ENCODE measurements around the gene HDAC9.

GRCh38 chr7:18572154-18572553 lies 76.6 kb downstream of the HDAC9 start:
- TF ChIP-seq SIN3A (IDR thresholded peaks at IDR 0.05; ENCODE audit: low read depth) (no peak), POLR2A (IDR thresholded peaks at IDR 0.05; ENCODE audit: borderline replicate concordance, extremely low read depth, insufficient read depth, insufficient read length) (no peak), ELF1 (IDR thresholded peaks at IDR 0.05; ENCODE audit: borderline replicate concordance, low read depth) (no peak), CTCF (IDR thresholded peaks at IDR 0.05 in 2 of 3, conservative IDR thresholded peaks at IDR 0.05 in 1 of 3; ENCODE audit: borderline replicate concordance in 1 of 3, insufficient read depth in 1 of 3, low read depth in 2 of 3, low read length in 2 of 3) (no peak)
- TF ChIP-seq, protein P1, sequence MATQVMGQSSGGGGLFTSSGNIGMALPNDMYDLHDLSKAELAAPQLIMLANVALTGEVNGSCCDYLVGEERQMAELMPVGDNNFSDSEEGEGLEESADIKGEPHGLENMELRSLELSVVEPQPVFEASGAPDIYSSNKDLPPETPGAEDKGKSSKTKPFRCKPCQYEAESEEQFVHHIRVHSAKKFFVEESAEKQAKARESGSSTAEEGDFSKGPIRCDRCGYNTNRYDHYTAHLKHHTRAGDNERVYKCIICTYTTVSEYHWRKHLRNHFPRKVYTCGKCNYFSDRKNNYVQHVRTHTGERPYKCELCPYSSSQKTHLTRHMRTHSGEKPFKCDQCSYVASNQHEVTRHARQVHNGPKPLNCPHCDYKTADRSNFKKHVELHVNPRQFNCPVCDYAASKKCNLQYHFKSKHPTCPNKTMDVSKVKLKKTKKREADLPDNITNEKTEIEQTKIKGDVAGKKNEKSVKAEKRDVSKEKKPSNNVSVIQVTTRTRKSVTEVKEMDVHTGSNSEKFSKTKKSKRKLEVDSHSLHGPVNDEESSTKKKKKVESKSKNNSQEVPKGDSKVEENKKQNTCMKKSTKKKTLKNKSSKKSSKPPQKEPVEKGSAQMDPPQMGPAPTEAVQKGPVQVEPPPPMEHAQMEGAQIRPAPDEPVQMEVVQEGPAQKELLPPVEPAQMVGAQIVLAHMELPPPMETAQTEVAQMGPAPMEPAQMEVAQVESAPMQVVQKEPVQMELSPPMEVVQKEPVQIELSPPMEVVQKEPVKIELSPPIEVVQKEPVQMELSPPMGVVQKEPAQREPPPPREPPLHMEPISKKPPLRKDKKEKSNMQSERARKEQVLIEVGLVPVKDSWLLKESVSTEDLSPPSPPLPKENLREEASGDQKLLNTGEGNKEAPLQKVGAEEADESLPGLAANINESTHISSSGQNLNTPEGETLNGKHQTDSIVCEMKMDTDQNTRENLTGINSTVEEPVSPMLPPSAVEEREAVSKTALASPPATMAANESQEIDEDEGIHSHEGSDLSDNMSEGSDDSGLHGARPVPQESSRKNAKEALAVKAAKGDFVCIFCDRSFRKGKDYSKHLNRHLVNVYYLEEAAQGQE (IDR thresholded peaks at IDR 0.05; ENCODE audit: low read depth): no peak
